GM19239 (cell line): Measurements from ENCODE around the gene PON3.

Experiments used
- DNase-seq: peaks from one replicate; pipeline ENCODE4 v3.0.0; 2011; ENCODE audit warnings: low spot score; ENCODE audit not compliant: insufficient read length
- FAIRE-seq: peaks from 2 replicates; lab custom pipeline; 2011; peaks lifted over from hg19 to GRCh38; lab: Jason Lieb, UNC

Gene PON3

GRCh38 chr7:95316588-95316987, 79.6 kb downstream of the PON3 start:
- DNase-seq (no peak), FAIRE-seq (no peak)

- DNase-seq = no peak
- FAIRE-seq = no peak
These were observed 83.6 kb downstream of the PON3 start for GRCh38 chr7:95312561-95312960.

- FAIRE-seq (no peak), DNase-seq (no peak)
These were observed 84.8 kb downstream of the PON3 start for GRCh38 chr7:95311389-95311788.

- FAIRE-seq (no peak), DNase-seq (no peak)
These were observed 86.2 kb downstream of the PON3 start for GRCh38 chr7:95309951-95310350.
